SK-N-SH (cell line): ENCODE results near the gene PPP2R5C.

ENCODE experiments used
- CTCF ChIP-seq: fragments of 200-600 bp; sonication (generic); IDR thresholded peaks from 2 replicates; pipeline ENCODE4 v1.6.1; 2017; ENCODE audit warnings: antibody characterized with exemption, mild to moderate bottlenecking, moderate library complexity
- ELF1 ChIP-seq: IDR thresholded peaks from 2 replicates; pipeline ENCODE4 v1.4.0; 2012
- RAD21 ChIP-seq: IDR thresholded peaks from 2 replicates; pipeline ENCODE4 v1.6.1; 2012; ENCODE audit warnings: mild to moderate bottlenecking, low read length
- RCOR1 ChIP-seq: fragments of 150-350 bp; IDR thresholded peaks from 2 replicates; pipeline ENCODE4 v1.6.1; 2017; ENCODE audit warnings: antibody characterized with exemption, low read length
- RFX5 ChIP-seq: IDR thresholded peaks from 2 replicates; pipeline ENCODE4 v1.6.1; 2012; ENCODE audit warnings: mild to moderate bottlenecking, improper control_type of control experiment, low read length
- SMC3 ChIP-seq: IDR thresholded peaks from 2 replicates; pipeline ENCODE4 v1.6.1; 2012; ENCODE audit warnings: low read depth, low read length, improper control_type of control experiment

- TF ChIP-seq CTCF (no peak), RFX5 (no peak), RAD21 (no peak), ELF1 (no peak), SMC3 (no peak), RCOR1 (no peak)
Observed at GRCh38 chr14:101907619-101908018, 146.1 kb downstream of the PPP2R5C start.
